Measurements from ENCODE around the gene ASB10.

Gene ASB10

DNA sequence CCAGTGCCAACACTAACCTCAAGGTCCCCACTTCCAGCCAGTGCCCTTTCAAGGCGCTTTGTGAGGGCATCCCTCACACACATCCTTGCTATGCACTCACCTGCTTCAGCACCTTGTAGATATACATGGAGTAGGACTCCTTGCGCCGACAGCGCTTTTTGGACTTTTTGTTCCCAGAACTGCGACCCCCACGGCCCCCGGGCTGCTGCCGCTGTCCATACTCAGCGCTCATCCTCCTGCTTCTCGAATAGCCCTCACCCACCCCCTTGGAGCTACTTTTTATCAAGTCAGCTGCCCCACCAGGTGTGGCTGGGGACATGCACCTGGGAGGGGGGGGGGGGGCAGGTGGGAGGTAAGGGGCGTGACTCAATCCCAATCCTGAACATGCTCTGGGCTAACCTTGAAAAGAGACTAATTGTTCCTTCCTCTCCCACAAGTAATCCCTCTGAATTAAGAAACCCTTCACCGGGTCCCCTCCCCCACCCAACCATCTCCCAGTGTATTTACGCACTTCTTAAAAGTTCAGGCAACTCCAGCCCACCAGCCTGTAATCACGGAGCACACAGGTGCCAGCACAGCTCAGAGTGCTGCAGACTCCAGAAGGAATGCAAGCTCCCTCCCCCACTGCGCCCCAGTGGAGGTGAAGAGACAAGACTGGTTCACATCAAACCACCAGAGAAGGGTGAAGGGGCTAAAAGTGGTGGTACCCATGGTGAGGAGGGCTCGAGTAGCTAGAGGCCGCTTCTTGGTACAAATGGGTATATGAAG, 23.2 kb upstream of the ASB10 start, which contains the start of gene H2BK1:
Gene H2BK1 (minus strand): TSS at position 402 of the 768 bp plus-strand sequence. CDS start 170 bp downstream, at position 232.
- DNase-seq (ENCODE audit: low read depth), result no peak

DNA sequence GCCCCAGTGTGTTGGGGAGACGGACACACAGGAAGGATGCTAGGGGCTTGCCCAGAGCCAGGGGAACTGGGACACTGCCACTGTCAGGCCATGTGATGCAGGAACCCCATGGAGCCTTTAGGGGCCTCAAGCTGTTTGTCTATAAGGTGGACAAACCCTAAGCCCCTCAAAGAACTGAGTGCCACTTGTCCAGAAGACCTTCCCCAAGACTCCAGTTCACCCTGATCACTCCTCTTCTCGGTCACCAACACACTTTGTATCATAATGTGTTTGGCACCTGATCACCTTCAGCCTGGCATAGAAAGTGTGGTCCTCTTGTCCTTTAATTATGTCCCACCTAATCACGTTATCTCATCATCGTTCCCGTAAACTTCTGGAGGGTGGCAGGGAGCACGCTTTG, 22.5 kb upstream of the ASB10 start:
- DNase-seq (ENCODE audit: low read depth), result no peak

GRCh38 chr7:151208253-151208862, 21.3 kb upstream of the ASB10 start:
- DNase-seq (ENCODE audit: low read depth), result no peak

GRCh38 chr7:151207804-151208203, 20.8 kb upstream of the ASB10 start:
- DNase-seq (ENCODE audit: low read depth), result no peak

- no peak for DNase-seq (ENCODE audit: low read depth)
Observed at GRCh38 chr7:151207315-151207714, 20.3 kb upstream of the ASB10 start.

DNA sequence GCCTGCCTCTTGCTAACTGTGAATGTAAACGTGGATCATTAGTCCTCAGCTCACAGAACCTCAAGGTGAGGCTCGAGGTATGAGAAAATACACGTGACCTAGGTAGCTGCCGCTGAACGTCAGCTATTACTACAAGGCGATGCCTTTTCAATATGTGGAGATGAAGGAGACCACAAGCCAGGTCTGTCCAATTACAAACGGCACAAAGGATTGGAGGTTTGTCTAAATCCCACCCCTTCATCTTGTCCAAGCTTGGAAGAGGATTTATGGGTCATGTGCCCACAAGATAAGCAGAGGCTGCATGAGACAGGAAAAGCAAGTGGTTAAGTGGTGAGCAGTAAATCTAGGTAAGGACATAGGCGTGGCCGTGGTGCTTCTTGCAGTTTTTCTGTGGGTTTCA, 19.9 kb upstream of the ASB10 start:
- DNase-seq (ENCODE audit: low read depth), result no peak

- DNase-seq (ENCODE audit: low read depth), result no peak
Observed at GRCh38 chr7:151205730-151206129, 18.7 kb upstream of the ASB10 start.

GRCh38 chr7:151204383-151205032, 17.5 kb upstream of the ASB10 start:
- DNase-seq (ENCODE audit: low read depth), result no peak

GRCh38 chr7:151202836-151203235, 15.8 kb upstream of the ASB10 start:
- no peak for DNase-seq (ENCODE audit: low read depth)

DNA sequence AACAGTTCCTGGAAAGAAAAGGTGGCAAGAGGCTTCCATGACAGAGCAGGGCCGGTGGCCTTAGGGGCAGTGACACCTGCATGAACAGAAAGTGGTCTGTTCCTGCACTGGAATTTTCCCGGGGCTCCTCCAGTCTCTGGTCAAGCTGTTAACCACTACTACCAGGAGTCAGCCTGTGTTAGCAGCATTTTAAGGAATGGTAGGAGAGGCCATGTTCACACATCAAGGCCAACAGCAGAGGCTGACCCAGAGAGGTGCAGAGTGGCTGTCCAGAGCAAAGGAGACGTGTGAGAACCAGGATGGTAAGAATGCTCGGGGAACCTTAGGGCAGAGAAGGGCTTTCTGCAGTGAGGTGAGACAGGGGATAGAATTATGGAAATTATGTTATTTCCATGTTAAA, 14.7 kb upstream of the ASB10 start:
- no peak for DNase-seq (ENCODE audit: low read depth)

GRCh38 chr7:151201344-151201743, 14.3 kb upstream of the ASB10 start:
- DNase-seq (ENCODE audit: low read depth), result no peak

- no peak for DNase-seq (ENCODE audit: low read depth)
Observed at GRCh38 chr7:151198945-151199848, 12.1 kb upstream of the ASB10 start.

DNA sequence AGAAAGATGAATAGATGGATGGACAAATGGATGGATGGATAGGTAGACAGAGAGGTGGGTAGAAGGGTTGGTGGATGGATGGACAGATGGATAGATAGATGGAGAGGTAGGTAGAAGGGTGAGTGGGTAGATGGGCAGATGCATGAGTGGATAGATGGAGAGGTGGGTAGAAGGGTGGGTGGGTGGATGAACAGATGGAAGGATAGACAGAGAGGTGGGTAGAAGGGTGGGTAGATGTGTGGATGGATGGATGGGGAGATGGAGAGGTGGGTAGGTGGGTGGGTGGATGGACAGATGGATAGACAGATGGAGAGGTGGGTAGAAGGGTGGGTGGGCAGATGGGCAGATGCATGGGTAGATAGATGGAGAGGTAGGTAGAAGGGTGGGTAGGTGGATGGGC, 10.9 kb upstream of the ASB10 start:
- DNase-seq (ENCODE audit: low read depth), result no peak

- no peak for DNase-seq (ENCODE audit: low read depth)
Observed at GRCh38 chr7:151195616-151196450, 8.8 kb upstream of the ASB10 start.

DNA sequence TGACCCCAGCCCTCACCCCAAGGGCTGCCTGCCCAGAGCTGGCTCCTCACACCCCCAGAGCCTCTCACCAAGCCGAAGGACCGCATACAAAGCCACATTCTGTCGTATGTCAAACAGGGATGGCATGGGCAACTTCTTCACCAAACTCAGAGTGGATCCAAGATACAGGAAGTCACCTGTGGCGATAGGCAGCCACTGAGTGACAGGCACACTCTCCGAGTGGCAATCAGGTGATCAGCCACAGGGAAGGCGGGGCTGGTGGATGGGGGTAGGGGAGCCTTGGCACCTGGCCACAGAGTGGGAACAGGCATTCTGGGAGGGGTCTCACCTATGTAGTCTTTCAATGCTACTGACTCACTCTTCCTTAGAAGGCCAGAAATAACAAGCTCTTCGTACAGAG, 7.1 kb upstream of the ASB10 start:
- DNase-seq (ENCODE audit: low read depth), result no peak

DNA sequence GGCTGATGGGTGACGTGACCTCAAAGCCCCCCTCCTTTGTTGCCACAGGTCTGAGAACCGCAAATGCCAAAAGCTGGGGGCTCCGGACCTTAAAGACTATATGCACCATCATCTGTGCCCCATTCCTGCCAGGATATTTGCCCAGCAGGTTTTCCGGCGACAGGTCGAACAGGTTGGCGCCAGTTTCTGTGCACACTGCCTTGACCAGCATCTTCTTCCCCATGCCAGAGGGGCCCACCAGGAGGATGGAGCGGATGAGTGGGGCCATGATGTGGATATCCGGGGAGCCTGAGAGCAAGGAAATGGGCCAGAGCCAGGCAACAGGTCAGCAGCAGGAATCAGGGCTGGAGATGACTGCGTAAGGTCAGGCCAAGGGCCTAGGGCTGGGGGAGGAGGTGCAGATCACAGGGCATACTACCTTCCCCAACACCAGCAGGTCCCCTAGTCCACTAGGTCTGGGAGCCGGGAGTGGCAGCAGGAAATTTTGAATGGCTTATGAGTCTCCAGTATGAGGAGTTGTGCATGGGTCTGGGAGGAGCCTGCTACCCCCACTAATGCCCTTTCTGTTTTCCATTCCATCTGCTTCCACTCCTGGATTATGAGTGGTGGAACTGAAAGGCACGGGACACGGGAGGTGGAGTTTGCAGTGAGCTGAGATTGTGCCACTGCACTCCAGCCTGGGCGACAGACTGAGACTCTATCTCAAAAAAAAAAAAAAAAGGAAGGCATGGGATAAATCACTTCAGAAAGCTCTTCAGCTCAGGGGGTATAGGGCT, 6.3 kb upstream of the ASB10 start:
- DNase-seq (ENCODE audit: low read depth), result no peak

GRCh38 chr7:151192002-151192539, 5.0 kb upstream of the ASB10 start:
- DNase-seq (ENCODE audit: low read depth), result no peak

DNA sequence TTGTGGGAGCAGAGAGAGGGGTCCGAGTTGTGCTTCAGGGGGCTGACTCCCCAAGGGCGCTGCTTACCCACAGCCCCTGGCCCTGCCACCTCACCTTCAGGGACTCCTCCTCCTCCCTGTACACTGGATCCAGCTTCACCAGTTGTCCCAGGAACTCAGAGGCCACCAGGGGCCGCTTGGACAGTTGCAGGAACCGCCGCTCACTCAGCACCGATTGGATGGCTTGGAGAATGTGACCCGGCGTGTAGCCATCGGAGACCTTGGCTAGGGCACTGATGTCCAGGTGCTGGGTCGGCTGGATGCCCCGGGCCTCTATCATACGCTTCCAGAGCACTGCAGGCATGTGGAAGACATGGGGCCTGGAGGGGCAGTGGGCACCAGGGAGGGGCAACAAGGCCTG, 4.5 kb upstream of the ASB10 start:
- no peak for DNase-seq (ENCODE audit: low read depth)

GRCh38 chr7:151189038-151189437, 2.0 kb upstream of the ASB10 start:
- no peak for DNase-seq (ENCODE audit: low read depth)

GRCh38 chr7:151188252-151188542, 1.1 kb upstream of the ASB10 start:
- no peak for DNase-seq (ENCODE audit: low read depth)
